ENCODE data around the gene SIGLEC9. TPM values are rescaled to one million over a fixed set of nuclear protein-coding genes. Genes with fewer than 3 reads are reported as not detected.

Gene SIGLEC9
- total RNA-seq, 1 experiment from 2014 or later: not detected

- no peak overlapping the region for H3K4me3 Mint-ChIP-seq
- H3K36me3 Mint-ChIP-seq: peaks cover 7% of the 10 kb centered on the region; the same call in 1 of the 2 replicates
- no peaks in the 10 kb centered on the region; the same call in none of the 2 replicates for H3K27me3 Mint-ChIP-seq (ENCODE audit: low read depth)
- CTCF ChIA-PET: interaction anchor here (0.6 to 0.7 kb wide), 2 partner anchors 9 to 182 kb away, joined by 3 to 4 read pairs; no protein-coding TSS in a partner anchor
- no peaks in the 10 kb centered on the region for H3K9me3 Mint-ChIP-seq
- ATAC-seq (no peak), DNase-seq (ENCODE audit: low spot score) (no peak)
- H3K27ac Mint-ChIP-seq: no peak overlapping the region
- H3K4me1 Mint-ChIP-seq: peaks cover 8% of the 10 kb centered on the region
- TF ChIP-seq CREM (CRISPR knock-in tag; IDR thresholded peaks at IDR 0.05) (no peak), KAT7 (CRISPR knock-in tag; IDR thresholded peaks at IDR 0.05; ENCODE audit: borderline replicate concordance) (no peak), ERG (CRISPR knock-in tag; IDR thresholded peaks at IDR 0.05) (no peak), ATF3 (CRISPR knock-in tag; conservative IDR thresholded peaks at IDR 0.05) (no peak), FOXP1 (CRISPR knock-in tag; IDR thresholded peaks at IDR 0.05; ENCODE audit: borderline replicate concordance) (no peak), ZNF219 (CRISPR knock-in tag; IDR thresholded peaks at IDR 0.05; ENCODE audit: borderline replicate concordance) (no peak), E2F1 (CRISPR knock-in tag; IDR thresholded peaks at IDR 0.05) (no peak), ZNF423 (CRISPR knock-in tag; IDR thresholded peaks at IDR 0.05) (no peak), ZNF263 (CRISPR knock-in tag; IDR thresholded peaks at IDR 0.05; ENCODE audit: low read depth) (no peak), GABPB1 (CRISPR knock-in tag; IDR thresholded peaks at IDR 0.05) (no peak), ZNF121 (CRISPR knock-in tag; IDR thresholded peaks at IDR 0.05) (no peak), SP1 (CRISPR knock-in tag; conservative IDR thresholded peaks at IDR 0.05) (no peak), CBFB (CRISPR knock-in tag; IDR thresholded peaks at IDR 0.05; ENCODE audit: low read depth) (no peak), ZNF396 (CRISPR knock-in tag; IDR thresholded peaks at IDR 0.05; ENCODE audit: borderline replicate concordance) (no peak)
- POLR2A ChIA-PET: interaction anchor here (0.6 kb wide), 1 partner anchor 68 kb away, joined by 6 read pairs; no protein-coding TSS in a partner anchor
Measured at GRCh38 chr19:51103926-51104341, 20.8 kb upstream of the SIGLEC9 start.

DNA sequence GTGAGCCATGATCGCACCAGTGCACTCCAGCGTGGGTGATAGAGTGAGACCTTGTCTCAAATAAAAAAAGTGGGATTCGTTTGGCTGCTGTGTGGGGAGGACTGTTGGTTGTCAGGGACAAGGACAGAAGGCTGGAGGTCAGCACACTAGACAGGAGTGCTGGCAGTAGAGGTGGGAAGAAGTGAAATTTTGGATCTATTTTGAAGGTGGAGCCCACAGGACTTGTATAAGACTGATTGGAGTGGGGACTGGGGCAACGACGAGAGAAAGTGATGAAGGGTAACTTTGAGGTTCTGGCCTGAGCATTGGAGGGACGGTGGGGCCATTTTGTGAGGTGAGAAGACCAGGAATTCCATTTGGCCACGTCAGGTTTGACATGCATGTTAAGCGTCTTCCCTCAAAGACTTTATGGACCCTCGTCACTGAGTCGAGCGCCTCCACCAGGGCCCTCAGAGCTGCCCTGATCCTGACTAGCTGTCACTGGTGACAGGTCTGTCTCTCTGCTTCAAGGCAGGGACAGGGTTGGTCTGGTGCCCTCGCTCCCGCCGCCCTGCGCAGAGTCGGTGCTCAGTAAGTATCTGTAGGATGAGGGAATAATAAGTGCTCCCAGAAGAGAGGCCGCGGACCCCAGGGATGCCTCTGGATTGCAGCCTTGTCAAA, 17.2 kb upstream of the SIGLEC9 start:
- ATAC-seq (peak; percentile 6), DNase-seq (ENCODE audit: low spot score) (no peak)
- no peak for TF ChIP-seq CTCF (IDR thresholded peaks at IDR 0.05)
- TF ChIP-seq ZNF121 (CRISPR knock-in tag; IDR thresholded peaks at IDR 0.05): no peak
- TF ChIP-seq ELF4 (CRISPR knock-in tag; IDR thresholded peaks at IDR 0.05; ENCODE audit: low read depth): no peak
- no peak for TF ChIP-seq ZNF281 (CRISPR knock-in tag; IDR thresholded peaks at IDR 0.05)
- no peak for TF ChIP-seq ZNF423 (CRISPR knock-in tag; IDR thresholded peaks at IDR 0.05)
- Mint-ChIP-seq H3K27me3 (ENCODE audit: low read depth) (peaks cover 9% of the 10 kb centered on the region), H3K36me3 (peaks cover 3% of the 10 kb centered on the region; the same call in 1 of the 2 replicates), H3K9me3 (no peaks in the 10 kb centered on the region), H3K27ac (peak overlapping the region; percentile 75), H3K4me1 (peaks cover 8% of the 10 kb centered on the region), H3K4me3 (peak overlapping the region; percentile 90)
- CTCF ChIA-PET: interaction anchor here (0.7 to 1.4 kb wide), 3 partner anchors 13 to 152 kb away, joined by 3 to 4 read pairs (median 3); no protein-coding TSS in a partner anchor
- POLR2A ChIA-PET: no interaction called here
